GM10847 (cell line): ENCODE results near the gene FCER2.

Source experiments
- POLR2A ChIP-seq: IDR thresholded peaks from 2 replicates; pipeline ENCODE4 v1.6.1; 2011; ENCODE audit not compliant: insufficient read length; ENCODE audit errors: extremely low read depth

Gene FCER2

GRCh38 chr19:7654401-7654800 lies 47.5 kb downstream of the FCER2 start:
- no peak for TF ChIP-seq POLR2A

GRCh38 chr19:7652061-7652641 lies 49.8 kb downstream of the FCER2 start:
- TF ChIP-seq POLR2A, result no peak

GRCh38 chr19:7650148-7650547 lies 51.8 kb downstream of the FCER2 start:
- TF ChIP-seq POLR2A, result no peak

DNA sequence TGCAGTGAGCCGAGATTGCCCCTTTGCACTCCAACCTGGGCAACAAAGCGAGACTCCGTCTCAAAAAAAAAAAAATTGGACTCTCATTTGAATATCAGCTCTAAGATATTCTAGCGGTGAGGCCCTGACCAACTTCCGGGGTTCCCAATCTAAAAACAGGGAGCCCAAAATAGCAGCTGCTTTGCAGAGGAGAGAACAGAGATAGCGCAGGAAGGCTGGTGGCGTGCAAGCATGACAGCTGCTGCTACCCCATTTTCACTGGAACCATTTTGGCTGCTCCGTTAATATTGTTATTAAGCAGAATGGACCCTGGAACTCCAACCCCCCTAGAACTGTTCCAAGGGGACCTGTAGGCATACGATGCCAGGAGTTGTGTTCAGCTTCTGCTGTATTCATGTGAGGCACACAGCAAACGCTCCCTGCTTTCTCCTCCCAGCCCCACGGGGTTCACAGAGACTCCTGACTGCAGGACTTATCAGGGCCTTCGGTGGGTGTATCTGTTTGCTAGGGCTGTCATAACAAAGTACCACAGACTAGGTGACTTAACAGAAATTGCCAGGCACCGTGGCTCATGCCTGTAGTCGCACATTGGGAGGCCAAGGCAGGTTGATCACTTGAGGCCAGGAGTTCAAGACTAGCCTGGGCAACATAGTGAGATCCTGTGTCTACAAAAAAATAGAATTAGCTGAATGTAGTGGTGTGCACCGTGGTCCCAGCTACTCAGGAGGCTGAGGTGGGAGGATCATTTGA lies 53.5 kb downstream of the FCER2 start:
- no peak for TF ChIP-seq POLR2A

DNA sequence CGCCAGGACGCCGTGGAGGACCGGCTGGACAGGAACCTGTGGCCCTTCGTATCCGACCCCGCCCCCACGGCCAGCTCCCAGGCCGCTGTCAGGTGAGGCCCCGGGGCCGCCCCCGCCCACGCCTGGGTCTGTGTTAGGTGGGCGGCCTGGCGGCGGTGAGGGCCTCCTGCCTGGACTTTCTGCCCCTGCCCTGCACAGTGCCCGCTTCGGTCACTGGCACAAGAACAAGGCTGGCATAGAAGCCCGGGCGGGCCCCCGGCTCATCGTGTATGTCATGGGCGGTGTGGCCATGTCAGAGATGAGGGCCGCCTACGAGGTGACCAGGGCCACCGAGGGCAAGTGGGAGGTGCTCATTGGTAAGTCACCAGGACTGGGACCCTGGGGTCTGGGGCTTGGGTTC lies 54.8 kb downstream of the FCER2 start:
- no peak for TF ChIP-seq POLR2A

GRCh38 chr19:7646426-7646700 lies 55.6 kb downstream of the FCER2 start:
- TF ChIP-seq POLR2A, result no peak

DNA sequence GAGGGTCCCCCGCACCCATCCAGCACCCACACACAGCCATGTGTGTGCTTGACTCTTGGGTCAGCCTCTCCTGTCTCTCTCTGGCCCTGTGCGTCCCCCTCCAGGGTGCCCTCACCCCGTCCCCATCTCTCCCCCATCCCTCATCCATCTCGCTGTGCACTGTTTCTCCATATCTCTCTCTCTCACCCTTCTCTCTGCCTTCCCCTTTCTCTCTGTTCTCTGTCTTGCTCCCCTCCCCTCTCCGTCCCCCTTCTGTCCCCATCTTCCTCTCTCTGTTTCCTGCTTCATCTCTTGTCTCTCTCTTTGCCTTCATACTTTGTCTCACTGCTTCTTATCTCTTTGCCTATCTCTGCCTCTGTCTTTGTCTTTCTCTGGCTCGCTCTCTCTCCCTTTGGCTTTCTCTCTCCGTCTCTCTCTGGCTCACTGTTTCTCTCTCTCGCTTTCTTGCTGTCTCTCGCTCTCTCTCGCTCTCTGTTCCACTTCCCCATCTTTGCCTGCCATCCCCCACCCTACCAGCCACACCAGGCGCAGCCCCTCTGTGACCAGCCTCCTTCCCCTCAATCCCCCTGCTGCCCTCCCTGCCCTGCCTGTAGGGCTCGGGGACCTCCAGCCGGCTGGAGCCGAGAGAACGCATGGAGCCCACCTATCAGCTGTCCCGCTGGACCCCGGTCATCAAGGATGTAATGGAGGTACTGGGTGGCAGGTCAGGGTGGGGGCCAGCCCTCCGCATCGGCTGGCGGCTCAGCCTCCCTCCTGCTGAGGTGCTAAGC lies 56.1 kb downstream of the FCER2 start:
- no peak for TF ChIP-seq POLR2A

DNA sequence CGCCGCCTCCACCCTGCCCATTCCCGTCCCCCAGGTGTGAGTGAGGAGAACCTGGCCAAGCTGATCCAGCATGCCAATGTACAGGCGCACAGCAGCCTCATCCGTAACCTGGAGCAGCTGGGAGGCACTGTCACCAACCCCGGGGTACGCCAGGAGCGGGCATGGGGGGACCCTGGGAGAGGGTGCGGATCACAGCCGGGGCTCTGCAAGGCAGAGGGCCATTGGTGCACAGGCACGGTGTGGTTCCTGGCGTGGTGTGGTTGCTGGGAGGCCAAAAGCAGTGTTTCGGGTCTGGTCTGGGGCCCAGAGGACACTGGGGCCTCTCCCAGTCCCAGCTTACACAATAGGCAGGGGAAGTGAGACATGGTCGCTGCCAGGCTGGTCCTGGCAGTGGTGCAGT lies 56.8 kb downstream of the FCER2 start:
- no peak for TF ChIP-seq POLR2A

DNA sequence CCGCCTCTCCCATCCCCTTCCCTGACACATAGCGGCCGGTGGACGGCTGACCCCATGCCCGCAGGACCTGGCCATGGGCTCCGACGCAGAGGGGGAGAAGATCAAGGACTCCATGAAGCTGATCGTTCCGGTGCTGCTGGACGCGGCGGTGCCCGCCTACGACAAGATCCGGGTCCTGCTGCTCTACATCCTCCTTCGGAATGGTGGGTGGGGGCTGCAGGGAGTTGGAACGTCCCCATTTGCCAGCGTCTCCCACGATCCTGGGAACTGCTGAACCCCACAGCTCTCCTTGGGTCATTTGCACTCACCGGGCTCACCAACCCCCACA lies 57.4 kb downstream of the FCER2 start:
- TF ChIP-seq POLR2A, result no peak

DNA sequence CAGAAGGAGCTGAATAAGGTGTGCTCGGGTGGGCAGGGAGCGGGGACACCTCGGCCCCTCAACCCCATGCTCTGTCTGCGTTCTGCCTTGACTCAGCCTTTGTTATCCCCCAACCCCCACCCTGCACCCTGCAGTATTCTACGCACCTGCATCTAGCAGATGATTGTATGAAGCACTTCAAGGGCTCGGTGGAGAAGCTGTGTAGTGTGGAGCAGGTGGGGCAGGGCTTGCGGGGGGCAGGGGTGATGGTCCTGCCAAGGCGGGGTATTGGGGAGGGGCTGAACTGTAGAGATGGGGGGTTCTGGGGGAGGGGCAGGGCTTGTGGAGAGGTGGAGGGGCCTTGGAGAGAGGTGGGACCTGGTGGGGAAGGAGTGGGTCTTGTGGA lies 58.9 kb downstream of the FCER2 start:
- TF ChIP-seq POLR2A, result no peak

- TF ChIP-seq POLR2A, result no peak
These were observed 59.5 kb downstream of the FCER2 start for GRCh38 chr19:7642295-7643030.

- TF ChIP-seq POLR2A, result no peak
These were observed 60.3 kb downstream of the FCER2 start for GRCh38 chr19:7641290-7642276.

DNA sequence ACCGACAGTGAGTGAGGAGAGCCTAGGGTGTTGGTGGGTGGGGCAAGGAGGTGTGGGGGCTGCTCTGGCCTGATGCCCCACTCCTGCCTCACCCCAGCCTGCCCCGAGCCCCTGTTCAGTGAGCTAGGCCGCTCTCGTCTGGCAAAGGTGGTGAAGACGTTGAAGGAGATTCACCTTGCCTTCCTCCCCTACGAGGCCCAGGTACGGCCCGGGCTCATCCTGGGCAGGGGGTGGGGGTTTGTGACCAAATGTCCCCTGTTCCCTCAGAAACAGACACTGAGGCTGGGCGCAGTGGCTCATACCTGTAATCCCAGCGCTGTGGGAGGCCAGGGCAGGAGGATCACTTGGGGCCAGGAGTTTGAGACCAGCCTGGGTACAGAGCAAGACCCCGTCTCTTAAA lies 61.1 kb downstream of the FCER2 start:
- no peak for TF ChIP-seq POLR2A

DNA sequence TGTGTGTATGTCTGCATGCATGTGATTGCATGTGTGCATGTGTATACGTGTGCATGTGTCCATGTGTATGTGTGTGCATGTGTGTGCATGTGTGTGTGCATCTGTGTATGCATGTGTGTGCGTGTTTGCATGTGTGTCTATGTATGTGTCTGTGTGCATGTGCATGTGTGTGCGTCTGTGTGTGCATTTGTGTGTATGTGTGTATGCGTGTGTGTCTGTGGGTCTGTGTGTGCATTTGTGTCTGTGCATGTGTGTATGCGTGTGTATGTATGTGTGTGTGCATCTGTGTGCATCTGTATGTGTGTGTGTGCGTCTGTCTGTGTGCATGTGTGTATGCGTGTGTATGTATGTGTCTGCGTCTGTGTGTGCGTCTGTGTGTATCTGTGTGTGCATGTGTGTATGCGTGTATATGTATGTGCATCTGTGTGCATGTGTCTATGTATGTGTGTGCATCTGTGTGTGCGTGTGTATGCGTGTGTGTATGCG lies 62.0 kb downstream of the FCER2 start:
- TF ChIP-seq POLR2A, result no peak
